ENCODE data around the gene CAGE1. TPM values are rescaled to one million over a fixed set of nuclear protein-coding genes. Genes with fewer than 3 reads are reported as not detected.

Gene CAGE1
- total RNA-seq, 2 donors from 2014 or later = 0.09 to 1.2 TPM

GRCh38 chr6:7335519-7335918 is 54.0 kb downstream of the CAGE1 start:
- no peak for TF ChIP-seq POLR2AphosphoS5 (IDR thresholded peaks at IDR 0.05)
- no peak for TF ChIP-seq POLR2A (IDR thresholded peaks at IDR 0.05)
- TF ChIP-seq CTCF (IDR thresholded peaks at IDR 0.05) = no peak
- H3K36me3 ChIP-seq = no peaks in the 10 kb centered on the region

GRCh38 chr6:7334685-7335084 is 54.9 kb downstream of the CAGE1 start:
- no peaks in the 10 kb centered on the region for H3K4me1 ChIP-seq (replicated peaks)
- no peaks in the 10 kb centered on the region for H3K9me3 ChIP-seq
- no peak for DNase-seq (ENCODE audit: low spot score)
- no peaks in the 10 kb centered on the region for H3K36me3 ChIP-seq
- H3K27ac ChIP-seq = no peak overlapping the region
- intact Hi-C loops (cut with DNase I) = no loop called here
- no peak for TF ChIP-seq CTCF (IDR thresholded peaks at IDR 0.05)
- TF ChIP-seq POLR2A (IDR thresholded peaks at IDR 0.05) = no peak
- TF ChIP-seq POLR2AphosphoS5 (IDR thresholded peaks at IDR 0.05) = no peak
- H3K4me3 ChIP-seq = no peak overlapping the region
- WGBS = 92% methylated on average over 3 of the region's 3 CpGs
- no peaks in the 10 kb centered on the region for H3K27me3 ChIP-seq (replicated peaks; ENCODE audit: insufficient read depth)

More at GRCh38 chr6:7335519-7335918, 54.0 kb downstream of the CAGE1 start:
- 68% methylated on average over 3 of the region's 3 CpGs for WGBS
- DNase-seq (ENCODE audit: low spot score) = no peak
- H3K27ac ChIP-seq = no peak overlapping the region
- no peaks in the 10 kb centered on the region for H3K9me3 ChIP-seq
- H3K27me3 ChIP-seq (replicated peaks; ENCODE audit: insufficient read depth) = no peaks in the 10 kb centered on the region
- intact Hi-C loops (cut with DNase I) = no loop called here
- no peak overlapping the region for H3K4me3 ChIP-seq
- H3K4me1 ChIP-seq (replicated peaks) = no peaks in the 10 kb centered on the region

- DNase-seq (ENCODE audit: low spot score) = no peak
- Histone ChIP-seq H3K4me1 (replicated peaks) (no peaks in the 10 kb centered on the region), H3K4me3 (no peak overlapping the region), H3K36me3 (no peaks in the 10 kb centered on the region), H3K9me3 (no peaks in the 10 kb centered on the region), H3K27me3 (replicated peaks; ENCODE audit: insufficient read depth) (no peaks in the 10 kb centered on the region), H3K27ac (no peak overlapping the region)
- WGBS = 81% methylated on average over 8 of the region's 8 CpGs
- intact Hi-C loops (cut with DNase I) = no loop called here
- TF ChIP-seq CTCF (IDR thresholded peaks at IDR 0.05) (no peak), POLR2A (IDR thresholded peaks at IDR 0.05) (no peak), POLR2AphosphoS5 (IDR thresholded peaks at IDR 0.05) (no peak)
These were observed 57.3 kb downstream of the CAGE1 start for GRCh38 chr6:7332090-7332745.

DNA sequence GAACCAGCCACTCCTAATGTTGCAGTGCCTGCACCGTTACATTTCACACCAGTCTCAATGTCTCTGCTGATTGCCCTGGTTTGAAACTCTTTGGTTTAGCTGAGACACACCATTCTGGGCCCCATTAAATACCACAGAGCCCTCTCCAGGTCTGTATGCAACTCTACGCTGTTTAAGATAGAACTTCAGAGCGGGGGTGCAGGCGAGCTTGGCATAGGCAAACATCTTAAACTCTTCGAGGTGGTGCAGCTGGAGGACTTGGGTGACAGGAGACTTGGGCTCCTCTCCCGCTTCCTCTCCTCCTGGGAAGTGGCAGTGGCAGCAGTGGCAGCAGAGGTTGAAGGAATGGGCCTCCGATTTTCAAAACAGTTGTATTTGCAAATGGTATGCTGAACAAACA is 58.1 kb downstream of the CAGE1 start:
- Histone ChIP-seq H3K27me3 (replicated peaks; ENCODE audit: insufficient read depth) (no peaks in the 10 kb centered on the region), H3K4me1 (replicated peaks) (no peaks in the 10 kb centered on the region), H3K36me3 (no peaks in the 10 kb centered on the region), H3K9me3 (no peaks in the 10 kb centered on the region), H3K27ac (no peak overlapping the region), H3K4me3 (no peak overlapping the region)
- WGBS = 83% methylated on average over 7 of the region's 7 CpGs
- TF ChIP-seq CTCF (IDR thresholded peaks at IDR 0.05) = no peak
- TF ChIP-seq POLR2AphosphoS5 (IDR thresholded peaks at IDR 0.05) = no peak
- no peak for TF ChIP-seq POLR2A (IDR thresholded peaks at IDR 0.05)
- intact Hi-C loops (cut with DNase I) = no loop called here
- DNase-seq (ENCODE audit: low spot score) = no peak

GRCh38 chr6:7328243-7328642 is 61.3 kb downstream of the CAGE1 start:
- Histone ChIP-seq H3K9me3 (no peaks in the 10 kb centered on the region), H3K36me3 (no peaks in the 10 kb centered on the region), H3K27ac (no peak overlapping the region), H3K27me3 (replicated peaks; ENCODE audit: insufficient read depth) (no peaks in the 10 kb centered on the region), H3K4me3 (no peak overlapping the region), H3K4me1 (replicated peaks) (no peaks in the 10 kb centered on the region)
- DNase-seq (ENCODE audit: low spot score) = no peak
- TF ChIP-seq CTCF (IDR thresholded peaks at IDR 0.05) = no peak
- no peak for TF ChIP-seq POLR2AphosphoS5 (IDR thresholded peaks at IDR 0.05)
- no peak for TF ChIP-seq POLR2A (IDR thresholded peaks at IDR 0.05)
- WGBS = 40% methylated on average over 2 of the region's 2 CpGs
- intact Hi-C loops (cut with DNase I) = no loop called here
